H4 (cell line): ENCODE measurements around the gene MAD2L2. TPM values are rescaled to one million over a fixed set of nuclear protein-coding genes. Genes with fewer than 3 reads are reported as not detected.

Source experiments
- DNase-seq: peaks from one replicate; pipeline ENCODE4 v3.0.0-alpha.2; 2015; ENCODE audit warnings: low spot score
- total RNA-seq: library from RNA; depleted of rRNA; stranded (reverse); fragments of >200 nt; shearing (Covaris generic); gene quantifications from 2 replicates; pipeline ENCODE4 v1.2.3, GENCODE V29; 2014

MAD2L2 gene
- total RNA-seq, 1 experiment from 2014 or later, result 130 TPM

- no peak for DNase-seq
These were observed 1.4 kb upstream of the MAD2L2 start for GRCh38 chr1:11682287-11682771.

GRCh38 chr1:11680270-11681070, 478 bp downstream of the MAD2L2 start:
- no peak for DNase-seq

GRCh38 chr1:11678442-11678841, 2.5 kb downstream of the MAD2L2 start:
- no peak for DNase-seq

DNA sequence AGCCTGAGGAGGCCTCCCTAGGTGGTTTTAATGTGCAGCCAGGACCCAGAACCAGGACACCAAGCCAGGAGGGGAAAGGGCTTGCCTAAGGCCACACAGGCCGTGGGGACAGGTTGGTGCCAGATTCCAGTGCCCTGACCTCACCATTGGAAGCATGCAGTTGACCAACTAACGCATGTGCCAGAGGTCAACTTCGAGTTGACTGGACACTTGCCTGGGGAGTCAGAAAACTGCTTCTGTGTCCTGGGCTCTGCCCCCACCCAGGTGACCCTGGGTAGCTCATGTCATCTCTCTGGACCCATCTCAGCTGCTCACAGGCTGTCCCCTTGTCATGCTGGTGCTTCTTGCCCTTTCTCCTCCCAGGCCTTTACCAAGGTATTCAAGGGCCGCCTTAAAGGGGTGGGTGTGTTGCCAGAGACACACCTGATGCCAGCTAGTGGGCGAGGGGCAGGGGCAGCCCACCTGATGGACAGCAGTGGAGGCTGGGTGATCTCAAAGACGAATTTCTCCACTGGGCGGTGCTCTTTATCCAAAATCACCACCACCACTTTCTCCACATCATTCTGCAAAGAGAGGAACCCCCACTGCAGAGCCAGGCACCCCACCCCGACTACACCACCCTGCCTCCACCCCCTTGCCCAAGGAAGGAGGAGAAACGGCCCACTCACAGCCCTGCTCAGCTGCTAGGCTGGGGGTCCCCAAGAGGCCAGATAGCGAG, 4.4 kb downstream of the MAD2L2 start:
- no peak for DNase-seq

- DNase-seq, result no peak
These were observed 5.6 kb downstream of the MAD2L2 start for GRCh38 chr1:11675325-11675724.

- no peak for DNase-seq
These were observed 6.5 kb downstream of the MAD2L2 start for GRCh38 chr1:11674488-11674887.

DNA sequence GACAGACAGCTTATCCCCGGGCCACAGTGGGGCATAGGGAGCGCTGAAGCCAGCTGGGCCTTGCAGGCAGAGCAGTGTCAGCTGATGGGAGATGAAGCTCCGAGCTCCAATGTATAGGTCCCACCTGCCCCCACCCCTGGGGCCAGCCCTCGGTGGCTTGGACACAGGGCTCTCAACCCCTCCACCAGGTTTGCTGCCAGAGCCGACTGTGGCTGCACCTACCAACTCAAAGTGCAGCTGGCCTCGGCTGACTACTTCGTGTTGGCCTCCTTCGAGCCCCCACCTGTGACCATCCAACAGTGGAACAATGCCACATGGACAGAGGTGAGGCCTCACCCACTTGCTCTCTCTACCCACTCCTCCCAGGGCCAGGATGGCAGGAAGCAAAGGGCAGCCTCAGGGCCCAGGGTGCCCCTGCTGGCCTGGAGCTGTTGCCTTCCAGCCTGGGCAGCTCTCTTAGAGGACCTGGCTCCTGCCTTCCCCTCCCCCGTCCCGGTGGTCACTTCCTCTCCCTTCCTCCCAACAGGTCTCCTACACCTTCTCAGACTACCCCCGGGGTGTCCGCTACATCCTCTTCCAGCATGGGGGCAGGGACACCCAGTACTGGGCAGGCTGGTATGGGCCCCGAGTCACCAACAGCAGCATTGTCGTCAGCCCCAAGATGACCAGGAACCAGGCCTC, 7.7 kb downstream of the MAD2L2 start:
- DNase-seq, result no peak

- no peak for DNase-seq
These were observed 9.2 kb downstream of the MAD2L2 start for GRCh38 chr1:11671544-11672286.

DNA sequence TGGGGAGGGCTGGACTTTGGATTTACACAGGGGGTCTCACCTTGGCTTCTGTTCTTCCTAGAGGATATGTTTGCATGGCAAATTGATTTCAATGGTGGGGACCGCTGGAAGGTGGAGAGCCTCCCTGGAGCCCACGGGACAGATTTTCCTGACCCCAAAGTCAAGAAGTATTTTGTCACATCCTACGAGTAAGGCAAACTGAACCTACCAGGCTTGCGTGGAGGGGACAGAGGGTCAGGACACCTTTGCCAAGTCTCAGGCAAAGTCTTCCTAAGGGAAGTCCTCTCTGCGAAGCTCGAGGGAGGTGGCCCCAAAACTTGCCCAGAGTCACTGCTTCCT, 9.8 kb downstream of the MAD2L2 start:
- no peak for DNase-seq

DNA sequence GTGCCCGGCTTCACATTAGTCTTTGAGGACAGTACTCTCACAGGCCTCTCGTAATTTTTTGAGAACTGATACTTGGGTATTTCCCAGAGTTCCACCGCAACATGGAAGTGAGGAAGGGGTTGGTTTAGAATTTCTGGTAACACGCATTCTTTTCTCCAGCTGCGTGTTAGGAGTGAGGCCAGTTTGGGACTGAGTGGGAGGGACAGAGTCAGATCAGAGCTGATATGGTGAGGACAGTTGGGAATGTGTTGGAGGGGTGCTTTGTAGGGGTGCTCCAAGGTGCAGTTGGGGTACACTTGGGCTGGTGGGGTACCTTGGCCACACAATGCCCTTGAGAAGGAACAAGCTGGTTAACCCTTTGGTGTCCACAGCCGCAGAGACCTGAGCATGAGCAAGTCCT, 10.2 kb downstream of the MAD2L2 start:
- no peak for DNase-seq

DNA sequence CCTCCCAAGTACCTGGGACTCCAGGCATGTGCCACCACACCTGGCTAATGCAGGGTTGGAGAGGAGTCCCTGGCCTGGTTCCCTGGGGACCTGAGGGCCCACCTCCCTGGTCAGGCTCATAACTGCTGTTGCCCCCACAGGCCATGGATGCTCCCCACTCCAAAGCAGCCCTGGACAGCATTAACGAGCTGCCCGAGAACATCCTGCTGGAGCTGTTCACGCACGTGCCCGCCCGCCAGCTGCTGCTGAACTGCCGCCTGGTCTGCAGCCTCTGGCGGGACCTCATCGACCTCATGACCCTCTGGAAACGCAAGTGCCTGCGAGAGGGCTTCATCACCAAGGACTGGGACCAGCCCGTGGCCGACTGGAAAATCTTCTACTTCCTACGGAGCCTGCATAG, 12.4 kb downstream of the MAD2L2 start:
- no peak for DNase-seq

DNA sequence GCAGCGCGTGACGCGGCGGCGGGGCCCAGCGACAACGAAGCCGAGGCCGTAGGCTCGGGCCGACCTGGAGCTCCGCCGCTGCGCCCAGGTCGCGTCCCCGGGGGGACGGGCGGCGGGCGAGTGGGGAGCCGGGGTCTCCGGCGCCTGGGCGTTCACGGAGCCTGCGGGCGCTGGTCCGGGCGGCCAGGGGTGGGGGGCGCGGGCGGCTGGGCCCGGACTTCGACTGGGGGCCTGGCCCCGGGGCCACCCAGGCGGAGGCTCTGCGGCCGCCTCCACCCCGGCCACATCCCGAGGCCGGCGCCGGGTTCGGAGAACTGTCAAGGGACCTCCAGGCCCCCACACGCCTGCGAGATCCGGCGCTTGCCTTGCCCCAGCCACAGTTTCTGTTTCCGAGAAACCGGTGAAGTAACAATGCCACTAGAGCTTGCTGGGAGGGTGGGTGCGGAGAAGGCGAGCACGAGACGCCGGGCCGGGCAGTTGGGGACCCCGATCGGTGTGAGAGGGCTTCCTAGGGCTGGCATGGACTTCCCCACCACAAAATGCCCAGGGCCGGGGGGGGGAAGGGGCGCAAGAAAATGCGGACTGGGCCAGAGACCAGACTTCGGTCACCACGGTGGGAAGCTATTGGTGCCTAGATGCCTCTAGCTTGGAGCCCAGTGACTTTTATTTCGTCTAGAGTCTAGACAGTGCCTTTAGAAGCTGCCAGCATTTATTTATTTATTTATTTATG, 16.4 kb downstream of the MAD2L2 start:
- DNase-seq, result no peak

DNA sequence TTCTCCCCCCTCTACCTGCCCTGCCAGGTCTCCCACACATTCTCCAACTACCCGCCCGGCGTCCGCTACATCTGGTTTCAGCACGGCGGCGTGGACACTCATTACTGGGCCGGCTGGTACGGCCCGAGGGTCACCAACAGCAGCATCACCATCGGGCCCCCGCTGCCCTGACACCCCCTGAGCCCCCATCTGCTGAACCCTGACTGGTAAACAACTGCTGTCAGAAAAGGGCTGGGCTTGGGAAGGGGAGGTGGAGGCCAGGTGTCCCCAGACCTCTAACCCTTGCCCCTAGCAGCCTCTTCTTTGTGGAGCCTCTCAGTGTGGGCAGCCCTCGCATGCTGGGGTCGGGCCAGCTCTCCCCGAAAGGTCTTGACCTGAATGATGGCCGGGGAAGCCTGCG, 19.8 kb downstream of the MAD2L2 start:
- DNase-seq, result no peak

- no peak for DNase-seq
These were observed 21.2 kb downstream of the MAD2L2 start for GRCh38 chr1:11659748-11660147.

GRCh38 chr1:11658542-11658941, 22.4 kb downstream of the MAD2L2 start:
- no peak for DNase-seq

DNA sequence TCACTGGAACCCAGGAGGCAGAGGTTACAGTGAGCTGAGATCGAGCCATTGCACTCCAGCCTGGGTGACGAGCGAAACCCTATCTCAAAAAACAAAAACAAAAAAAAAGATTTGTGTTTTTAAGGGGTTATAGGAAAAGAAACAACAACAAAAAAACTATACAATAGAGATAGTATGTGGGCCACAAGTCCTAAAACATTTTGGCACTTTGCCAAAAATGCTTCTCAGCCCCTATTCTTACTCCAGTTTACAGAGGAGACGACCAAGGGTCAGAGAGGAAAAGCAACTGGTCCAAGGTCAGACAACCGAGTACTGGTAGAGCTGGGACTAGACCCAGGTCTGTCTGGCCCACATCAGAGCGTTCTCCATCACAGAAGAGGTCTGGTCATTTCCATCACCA, 23.3 kb downstream of the MAD2L2 start:
- DNase-seq, result no peak

- no peak for DNase-seq
These were observed 25.8 kb downstream of the MAD2L2 start for GRCh38 chr1:11654939-11655808.

- no peak for DNase-seq
These were observed 26.6 kb downstream of the MAD2L2 start, which contains the start of the genes FBXO2 and FBXO44 for GRCh38 chr1:11654137-11654938. Gene FBXO2, minus strand, starts transcription at chr1:11654429. Its CDS starts 89 bp downstream, at chr1:11654340. Gene FBXO44, plus strand, starts transcription at chr1:11654877. Its CDS starts 959 bp downstream, at chr1:11655836.

- no peak for DNase-seq
These were observed 27.1 kb downstream of the MAD2L2 start for GRCh38 chr1:11653861-11654136.
